NK-92 treated with Interleukin-12 subunit alpha and Interleukin-12 subunit beta, amount 100 ng/mL, for 24 hours (cell line): ENCODE data around the gene OR2T2.
"Not testable (repeated sequence)": the region's sequence is repeated elsewhere in the genome, so short reads cannot be mapped to it uniquely, and the experiment has no call there.

Experiments used
- DNase-seq: peaks from one replicate; lab custom pipeline; 2025; lab: John Stamatoyannopoulos, UW

Gene OR2T2, protein sequence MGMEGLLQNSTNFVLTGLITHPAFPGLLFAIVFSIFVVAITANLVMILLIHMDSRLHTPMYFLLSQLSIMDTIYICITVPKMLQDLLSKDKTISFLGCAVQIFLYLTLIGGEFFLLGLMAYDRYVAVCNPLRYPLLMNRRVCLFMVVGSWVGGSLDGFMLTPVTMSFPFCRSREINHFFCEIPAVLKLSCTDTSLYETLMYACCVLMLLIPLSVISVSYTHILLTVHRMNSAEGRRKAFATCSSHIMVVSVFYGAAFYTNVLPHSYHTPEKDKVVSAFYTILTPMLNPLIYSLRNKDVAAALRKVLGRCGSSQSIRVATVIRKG

GRCh38 chr1:248445399-248445798, at the start of gene OR2T2:
Gene OR2T2, plus strand, starts transcription at chr1:248445637. Its CDS starts 7,161 bp downstream, at chr1:248452798.
- not testable (repeated sequence) for DNase-seq

DNA sequence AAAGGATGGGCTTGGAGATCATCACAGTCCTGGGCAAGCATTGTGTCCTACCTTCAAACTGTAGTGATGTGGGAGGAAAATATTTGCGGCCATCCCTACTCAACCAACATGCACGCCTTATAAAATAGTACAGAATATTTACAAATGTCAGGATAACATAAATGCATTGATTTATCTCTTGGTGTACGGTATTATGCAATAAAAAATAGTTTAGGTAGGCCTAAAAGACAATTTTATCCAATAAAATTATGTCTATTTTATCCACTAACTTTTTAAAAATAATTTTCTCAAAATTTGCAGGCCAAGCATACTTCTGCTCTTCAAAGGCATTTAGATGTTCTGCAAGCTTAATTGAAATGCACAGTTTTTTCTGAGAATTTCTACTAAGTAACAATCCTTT, 42.7 kb upstream of the OR2T2 start, which contains the start of gene OR2T1:
Gene OR2T1 (plus strand): TSS at position 301 of the 400 bp plus-strand sequence. CDS start 3,100 bp downstream, outside the sequence.
- no peak for DNase-seq

DNA sequence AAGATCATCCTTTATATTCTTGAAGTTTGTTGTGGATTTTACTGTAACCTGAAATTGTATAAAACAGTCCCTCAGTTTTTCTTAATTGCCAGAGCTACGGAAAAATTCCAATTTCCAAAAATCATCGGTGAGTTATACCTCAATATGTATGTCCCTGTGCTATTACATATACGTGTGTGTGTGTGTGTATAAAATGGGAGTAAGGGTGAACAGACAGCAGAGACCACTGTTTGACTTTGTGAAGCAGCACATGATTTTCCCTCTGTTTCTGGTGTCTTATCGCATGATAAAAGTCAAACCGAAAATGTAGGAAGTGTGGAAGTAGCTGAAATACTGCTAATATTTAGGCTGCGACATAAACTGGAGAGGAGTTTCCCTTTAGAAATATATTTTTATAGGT, 41.4 kb upstream of the OR2T2 start:
- peak; percentile 49 for DNase-seq

DNA sequence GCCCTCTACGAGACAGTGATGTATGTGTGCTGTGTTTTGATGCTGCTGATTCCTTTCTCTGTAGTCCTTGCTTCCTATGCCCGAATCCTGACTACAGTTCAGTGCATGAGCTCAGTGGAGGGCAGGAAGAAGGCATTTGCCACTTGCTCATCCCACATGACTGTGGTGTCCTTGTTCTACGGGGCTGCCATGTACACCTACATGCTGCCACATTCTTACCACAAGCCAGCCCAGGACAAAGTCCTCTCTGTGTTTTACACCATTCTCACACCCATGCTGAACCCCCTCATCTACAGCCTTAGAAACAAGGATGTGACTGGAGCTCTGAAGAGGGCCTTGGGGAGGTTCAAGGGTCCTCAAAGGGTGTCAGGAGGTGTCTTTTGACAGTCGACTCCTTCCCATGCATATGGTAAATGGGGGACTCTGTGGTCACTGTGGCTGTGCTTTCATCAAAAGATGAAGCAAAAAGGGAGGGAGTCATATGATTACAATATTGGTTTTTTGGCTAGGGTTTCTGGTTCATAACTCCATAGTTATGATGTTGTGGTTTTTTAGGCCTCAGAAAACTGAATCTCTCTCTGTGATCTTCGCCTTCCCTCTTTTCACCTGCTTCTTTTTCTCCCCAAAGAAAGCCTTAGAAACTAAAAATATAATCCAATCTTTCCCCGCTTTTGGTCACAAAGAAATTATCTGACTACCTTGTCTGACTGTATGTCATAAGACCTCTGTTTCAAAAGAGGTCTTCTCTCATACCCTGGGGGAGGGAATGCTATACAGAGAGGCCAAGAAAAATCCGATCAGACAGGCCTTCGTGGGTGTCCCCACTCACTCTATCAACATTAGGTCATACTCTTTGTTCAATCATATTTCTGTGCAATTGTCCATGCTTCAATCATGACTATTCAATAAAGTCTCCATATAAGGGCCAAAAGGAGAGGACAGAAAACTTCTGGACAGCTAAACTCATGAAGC, 38.4 kb upstream of the OR2T2 start:
- DNase-seq, result no peak

GRCh38 chr1:248416226-248416625, 29.2 kb upstream of the OR2T2 start:
- no peak for DNase-seq

DNA sequence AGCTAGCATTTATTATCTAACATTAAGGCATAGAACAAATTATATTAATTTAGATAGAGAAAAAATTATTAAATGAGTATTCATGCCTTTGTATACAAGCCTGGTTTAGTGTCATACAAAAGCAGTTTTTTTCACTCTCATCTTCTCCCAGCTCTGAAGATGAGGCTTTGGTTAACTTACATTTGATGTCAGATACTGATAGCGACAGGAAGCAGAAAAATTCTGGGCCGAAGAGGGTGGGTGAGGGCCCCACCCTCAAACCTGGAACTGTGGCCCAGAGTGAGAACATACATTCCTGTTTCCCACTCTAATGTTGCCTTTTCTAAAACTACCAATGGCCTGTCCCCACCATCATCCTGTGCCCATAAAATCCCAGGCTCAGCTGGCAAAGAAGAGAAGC, 27.6 kb upstream of the OR2T2 start:
- DNase-seq, result no peak

DNA sequence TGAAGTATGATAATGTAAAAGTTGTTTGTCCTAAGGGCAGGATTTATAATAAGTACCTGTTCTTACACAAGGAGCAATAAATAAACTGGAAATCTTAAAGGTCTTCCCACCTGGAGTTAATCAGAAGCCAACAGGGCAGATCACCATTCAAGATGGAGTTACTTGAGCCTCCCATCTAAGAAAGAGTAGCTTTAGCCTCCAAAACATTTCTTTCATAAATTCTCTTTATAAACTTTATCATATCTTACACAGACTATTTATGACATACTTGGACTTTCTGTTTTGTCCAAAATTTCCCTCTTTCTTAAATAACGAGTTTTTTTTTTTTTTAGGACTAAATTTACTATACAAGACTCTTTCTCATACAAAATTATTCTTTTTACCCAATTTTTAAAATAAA, 24.1 kb upstream of the OR2T2 start:
- no peak for DNase-seq

- DNase-seq, result not testable (repeated sequence)
Observed at GRCh38 chr1:248427526-248428191, 17.8 kb upstream of the OR2T2 start.

DNA sequence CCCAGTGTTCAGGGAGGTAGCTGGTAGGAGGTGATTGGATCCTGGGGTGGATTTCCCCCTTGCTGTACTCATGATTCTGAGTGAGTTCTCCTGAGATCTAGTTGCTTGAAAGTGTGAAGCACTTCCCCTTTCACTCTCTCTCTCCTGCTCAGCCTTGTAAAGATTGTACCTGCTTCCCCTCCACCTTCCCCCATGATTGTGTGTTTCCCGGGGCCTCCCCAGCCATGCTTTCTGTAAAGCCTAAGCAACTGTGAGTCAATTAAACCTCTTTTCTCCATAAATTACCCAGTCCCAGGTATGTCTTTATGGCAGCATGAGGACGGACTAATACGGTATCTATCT, 17.3 kb upstream of the OR2T2 start:
- not testable (repeated sequence) for DNase-seq

GRCh38 chr1:248431683-248432082, 13.8 kb upstream of the OR2T2 start:
- DNase-seq, result not testable (repeated sequence)

GRCh38 chr1:248432201-248432600, 13.2 kb upstream of the OR2T2 start:
- not testable (repeated sequence) for DNase-seq

- not testable (repeated sequence) for DNase-seq
Observed at GRCh38 chr1:248433811-248434415, 11.5 kb upstream of the OR2T2 start.

- not testable (repeated sequence) for DNase-seq
Observed at GRCh38 chr1:248434913-248435312, 10.5 kb upstream of the OR2T2 start.

DNA sequence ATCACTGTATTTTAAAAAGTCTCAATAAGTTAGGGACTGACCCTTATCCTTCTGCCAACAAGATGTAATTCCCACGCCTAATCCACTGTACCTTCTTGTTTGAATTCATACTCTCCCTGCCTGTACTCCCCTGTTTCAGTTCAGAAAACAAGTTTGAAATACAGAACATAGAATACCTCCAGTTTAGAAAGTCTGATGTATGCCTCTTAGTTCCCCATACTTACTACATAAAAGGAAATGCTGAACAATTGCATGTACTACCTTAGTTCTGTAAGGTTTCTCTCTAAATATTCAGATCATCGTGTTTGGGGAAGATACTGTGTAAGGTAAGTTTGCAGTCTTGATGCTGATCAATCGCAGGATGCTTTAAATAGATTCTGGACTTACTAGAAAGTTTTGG, 9.1 kb upstream of the OR2T2 start:
- DNase-seq, result not testable (repeated sequence)

GRCh38 chr1:248438668-248439067, 6.8 kb upstream of the OR2T2 start:
- DNase-seq, result not testable (repeated sequence)

DNA sequence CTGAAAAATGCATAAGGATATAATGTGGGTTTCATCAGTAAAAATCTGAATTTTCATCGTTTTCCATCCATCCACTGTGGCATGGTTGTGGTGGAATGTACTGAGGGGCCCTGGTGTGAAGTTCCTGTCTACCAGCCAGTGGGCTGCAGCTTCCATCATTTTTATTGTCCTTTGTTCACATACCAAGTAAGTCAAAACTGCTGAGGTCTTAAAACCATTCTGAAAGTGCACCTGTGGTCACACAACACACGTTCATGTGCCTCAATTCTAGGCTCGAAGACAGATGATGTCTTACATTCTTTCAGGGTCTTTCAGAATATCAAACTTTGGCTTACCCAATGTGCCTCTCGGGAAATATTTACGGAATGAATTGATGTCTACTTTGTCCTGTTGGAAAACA, 6.2 kb upstream of the OR2T2 start:
- DNase-seq, result not testable (repeated sequence)

DNA sequence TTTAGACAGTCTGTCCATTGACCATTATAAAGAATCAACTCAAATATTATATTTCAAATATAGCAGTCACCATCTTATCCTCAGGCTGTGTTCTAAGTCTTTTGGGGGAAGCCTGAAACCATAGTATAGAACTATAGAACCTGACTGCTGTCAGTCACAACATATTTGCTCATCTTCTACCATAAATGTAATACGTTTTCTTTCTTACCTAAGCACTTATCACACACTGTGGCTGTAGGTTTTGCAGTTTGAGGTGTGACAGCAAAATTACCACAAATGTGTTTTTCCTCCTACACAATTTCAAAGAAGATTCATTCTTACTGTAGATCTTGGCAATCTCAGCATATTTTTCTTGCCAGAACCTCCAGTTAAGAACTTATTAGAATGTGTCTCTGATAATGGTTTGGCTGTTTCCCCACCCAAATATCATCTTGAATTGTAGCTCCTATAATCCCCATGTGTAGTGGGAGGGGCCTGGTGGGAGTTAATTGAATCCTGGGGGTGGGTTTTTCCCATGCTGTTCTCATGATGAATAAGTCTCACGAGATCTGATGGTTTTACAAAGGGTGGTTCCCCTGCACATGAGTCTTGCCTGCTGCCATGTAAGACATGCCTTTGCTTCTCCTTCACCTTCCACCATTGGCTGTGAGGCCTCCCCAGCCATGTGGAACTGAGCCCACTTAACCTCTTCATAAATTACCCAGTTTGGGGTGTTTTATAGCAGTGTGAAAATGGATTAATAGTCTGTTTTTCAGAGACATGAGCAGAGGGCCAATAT, 2.7 kb upstream of the OR2T2 start:
- not testable (repeated sequence) for DNase-seq

- DNase-seq, result not testable (repeated sequence)
Observed at GRCh38 chr1:248444603-248445002, 834 bp upstream of the OR2T2 start.

- not testable (repeated sequence) for DNase-seq
Observed at GRCh38 chr1:248448409-248449074, 3.1 kb downstream of the OR2T2 start.

- not testable (repeated sequence) for DNase-seq
Observed at GRCh38 chr1:248449821-248450465, 4.5 kb downstream of the OR2T2 start.
